Keratinocyte (primary cell): Measurements from ENCODE around the gene CHRNA1. TPM values are rescaled to one million over a fixed set of nuclear protein-coding genes. Genes with fewer than 3 reads are reported as not detected.

Experiments
- DNase-seq: peaks from one replicate; pipeline ENCODE4 v3.0.0-alpha.2; 2011; ENCODE audit warnings: low read depth, missing footprints, low spot score
- FAIRE-seq: peaks from 2 replicates; lab custom pipeline; 2011; peaks lifted over from hg19 to GRCh38; lab: Jason Lieb, UNC
- H2AFZ ChIP-seq: 2 replicates; pipeline ENCODE4 v1.6.0; 2012; ENCODE audit warnings: low read length, control low read depth, inconsistent platforms; ENCODE audit not compliant: control insufficient read depth
- H3K27ac ChIP-seq: 2 replicates; pipeline ENCODE4 v1.5.1; 2011; ENCODE audit warnings: low read length; ENCODE audit not compliant: control insufficient read depth, insufficient read depth
- H3K27me3 ChIP-seq: 3 replicates; pipeline ENCODE4 v1.6.0; 2011; ENCODE audit warnings: low read length; ENCODE audit not compliant: control insufficient read depth, insufficient read depth; ENCODE audit errors: extremely low read depth
- H3K36me3 ChIP-seq, 2 experiments: 2 replicates in 1 of 2; 3 replicates in 1 of 2; pipeline ENCODE4 v1.5.1; 2011; ENCODE audit warnings: low read length in 2 of 2, mild to moderate bottlenecking in 1 of 2; ENCODE audit not compliant: control insufficient read depth in 2 of 2, insufficient read depth in 2 of 2; ENCODE audit errors: extremely low read depth in 1 of 2
- H3K4me1 ChIP-seq: 3 replicates; pipeline ENCODE4 v1.5.1; 2011; ENCODE audit warnings: low read length; ENCODE audit not compliant: control insufficient read depth, insufficient read depth; ENCODE audit errors: extremely low read depth
- H3K4me2 ChIP-seq: 3 replicates; pipeline ENCODE4 v1.6.0; 2011; ENCODE audit warnings: low read depth, low read length; ENCODE audit not compliant: control insufficient read depth, insufficient read depth; ENCODE audit errors: extremely low read depth
- H3K4me3 ChIP-seq, 3 experiments: fragments of 200-600 bp in 1 of 3; sonication (generic) in 1 of 3; 2 replicates in 2 of 3; 3 replicates in 1 of 3; pipeline ENCODE4 v1.5.1; 2011 to 2016; ENCODE audit warnings: low read length in 3 of 3, mild to moderate bottlenecking in 3 of 3, control low read depth in 2 of 3, inconsistent platforms in 1 of 3, low read depth in 1 of 3, mixed read lengths in 1 of 3, mixed run types in 1 of 3, moderate library complexity in 1 of 3; ENCODE audit not compliant: control insufficient read depth in 2 of 3, insufficient read depth in 2 of 3; ENCODE audit errors: extremely low read depth in 1 of 3
- H3K79me2 ChIP-seq: 2 replicates; pipeline ENCODE4 v1.6.0; 2012; ENCODE audit warnings: low read length; ENCODE audit not compliant: control insufficient read depth, insufficient read depth
- H3K9ac ChIP-seq: 3 replicates; pipeline ENCODE4 v1.6.0; 2011; ENCODE audit warnings: low read length; ENCODE audit not compliant: control insufficient read depth, insufficient read depth; ENCODE audit errors: extremely low read depth
- H3K9me1 ChIP-seq: 3 replicates; pipeline ENCODE4 v1.6.0; 2011; ENCODE audit warnings: low read length; ENCODE audit not compliant: control insufficient read depth, insufficient read depth; ENCODE audit errors: extremely low read depth
- H3K9me3 ChIP-seq: 2 replicates; pipeline ENCODE4 v1.5.1; 2012; ENCODE audit warnings: low read depth, low read length; ENCODE audit not compliant: control insufficient read depth
- H4K20me1 ChIP-seq: 3 replicates; pipeline ENCODE4 v1.6.0; 2011; ENCODE audit warnings: low read length; ENCODE audit not compliant: control insufficient read depth, insufficient read depth; ENCODE audit errors: extremely low read depth
- CTCF ChIP-seq, 3 experiments: IDR thresholded peaks in 1 of 3; conservative IDR thresholded peaks in 1 of 3; optimal IDR thresholded peaks in 1 of 3; 2 replicates in 2 of 3; 3 replicates in 1 of 3; pipeline versions ENCODE3 to v1.5.1; 2011; ENCODE audit warnings: low read length in 3 of 3, mild to moderate bottlenecking in 3 of 3, moderate library complexity in 2 of 3, control low read depth in 1 of 3, inconsistent platforms in 1 of 3; ENCODE audit not compliant: insufficient read depth in 2 of 3; ENCODE audit errors: extremely low read depth in 1 of 3
- EZH2 ChIP-seq: IDR thresholded peaks from one replicate; pipeline ENCODE4 v1.6.1; 2012; ENCODE audit warnings: inconsistent platforms, mild to moderate bottlenecking, low read length, moderate library complexity
- dilution Hi-C: fragments of 300-500 bp; cut with MboI; formaldehyde crosslinking; loops from one replicate; pipeline ENCODE4 v1.7.0; 2020; ENCODE audit warnings: low sequenced_read_pairs; ENCODE audit not compliant: extremely low pct_ligation_motif_present
- polyA plus RNA-seq, 5 experiments: library from polyadenylated mRNA; depleted of rRNA in 3 of 5; stranded (reverse) in 3 of 5; stranded (forward) in 1 of 5; unstranded in 1 of 5; fragments of >200 nt; gene quantifications; 1 replicate in 1 of 5; 2 replicates in 3 of 5; 3 replicates in 1 of 5; pipeline versions ENCODE4 v1.2.1 to v1.2.3, GENCODE V29; 2011 to 2012; ENCODE audit warnings: missing spikeins in 2 of 5, low read depth in 1 of 5, low replicate concordance in 1 of 5

Gene CHRNA1
- polyA plus RNA-seq, 1 donor (not counting 4 experiments of a cell fraction or from before 2014, with no cell fraction given): not detected

DNA sequence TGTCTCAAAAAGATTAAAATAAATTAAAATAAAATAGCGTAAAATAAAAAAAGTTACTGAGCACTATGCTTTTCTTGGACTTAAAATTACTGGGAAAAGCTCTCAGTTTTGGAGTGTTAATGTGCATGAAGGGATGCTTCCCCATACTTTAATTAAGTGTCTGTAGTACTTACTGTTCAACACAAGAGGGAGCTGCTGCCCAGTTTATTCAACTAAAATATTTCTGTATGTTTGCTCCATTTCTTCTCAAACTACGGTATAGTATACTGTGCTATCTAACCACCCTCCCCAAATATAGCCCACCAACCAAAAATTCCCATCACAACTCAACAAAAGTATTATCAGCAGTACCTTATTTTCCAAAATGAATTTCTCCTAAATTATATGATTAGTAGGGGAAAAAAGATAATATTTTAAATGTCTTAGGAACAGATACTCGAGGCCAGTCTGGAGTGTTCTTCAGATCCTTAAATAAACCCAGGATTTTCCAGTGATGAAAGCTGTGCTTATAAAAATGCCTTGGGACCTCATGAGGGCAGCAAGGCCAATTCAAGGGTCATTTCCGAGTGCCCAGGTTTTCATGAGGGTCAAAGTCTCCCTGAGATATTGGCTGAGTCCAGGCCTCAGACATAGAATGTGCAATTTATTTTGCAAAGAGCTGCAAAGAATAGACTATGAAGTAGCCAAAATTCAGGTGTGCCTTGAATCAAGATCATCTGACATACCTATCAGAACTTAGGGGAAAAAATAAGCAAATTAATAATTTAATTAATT lies 64.1 kb downstream of the CHRNA1 start:
- FAIRE-seq: no peak

More for the DNA sequence above, 64.1 kb downstream of the CHRNA1 start:
- DNase-seq: no peak
- dilution Hi-C loops: no loop called here
- H3K4me3 ChIP-seq: no peak overlapping the region
- H3K9me3 ChIP-seq: no peaks in the 10 kb centered on the region
- H3K79me2 ChIP-seq: no peaks in the 10 kb centered on the region
- H3K4me2 ChIP-seq: no peak overlapping the region
- H3K4me1 ChIP-seq: no peaks in the 10 kb centered on the region
- no peak overlapping the region for H3K27ac ChIP-seq
- H4K20me1 ChIP-seq: no peaks in the 10 kb centered on the region
- no peak overlapping the region for H3K9ac ChIP-seq
- H3K27me3 ChIP-seq: peaks cover 15% of the 10 kb centered on the region
- H2AFZ ChIP-seq: no peak overlapping the region
- H3K36me3 ChIP-seq: no peaks in the 10 kb centered on the region
- TF ChIP-seq CTCF (optimal IDR thresholded peaks at IDR 0.05 in 1 of 3, IDR thresholded peaks at IDR 0.05 in 1 of 3, conservative IDR thresholded peaks at IDR 0.05 in 1 of 3; ENCODE audit: extremely low read depth in 1 of 3, insufficient read depth in 2 of 3, low read length in 3 of 3) (peak in 1 of 3 experiments; percentile 57), EZH2 (no peak)
- no peaks in the 10 kb centered on the region for H3K9me1 ChIP-seq

Other genes starting within 250 kb of the CHRNA1 start
- 0.09 to 0.32 TPM (median 0.16 TPM) in 3 replicates for gene WIPF1, start 166.7 kb downstream of the CHRNA1 start, polyA plus RNA-seq
- 1.9 to 2.3 TPM (median 2.2 TPM) in 3 replicates for gene CHN1, start 240.9 kb upstream of the CHRNA1 start, polyA plus RNA-seq